Neural progenitor cell (in vitro differentiated cells): ENCODE results near the gene MYO5A. TPM values are rescaled to one million over a fixed set of nuclear protein-coding genes. Genes with fewer than 3 reads are reported as not detected.

Experiments
- DNase-seq: peaks from one replicate; pipeline ENCODE4 v3.0.0-alpha.2; 2016; ENCODE audit warnings: low spot score
- H2AFZ ChIP-seq: fragments of 200-600 bp; sonication (generic); replicated peaks from 2 replicates; pipeline ENCODE4 v1.6.1; 2016; ENCODE audit warnings: antibody characterized with exemption
- H3F3A ChIP-seq: fragments of 200-600 bp; sonication (generic); 2 replicates; pipeline ENCODE4 v1.6.1; 2016; ENCODE audit warnings: antibody characterized with exemption, low read depth
- H3K27ac ChIP-seq: fragments of 200-600 bp; sonication (generic); 2 replicates; pipeline ENCODE4 v1.5.1; 2016; ENCODE audit warnings: mild to moderate bottlenecking
- H3K27me3 ChIP-seq: fragments of 200-600 bp; sonication (generic); 2 replicates; pipeline ENCODE4 v1.6.1; 2016; ENCODE audit warnings: mild to moderate bottlenecking, moderate library complexity
- H3K36me3 ChIP-seq: fragments of 200-600 bp; sonication (generic); 2 replicates; pipeline ENCODE4 v1.5.1; 2016
- H3K4me1 ChIP-seq: fragments of 200-600 bp; sonication (generic); 2 replicates; pipeline ENCODE4 v1.6.1; 2016; ENCODE audit warnings: mixed run types
- H3K4me2 ChIP-seq: fragments of 200-600 bp; sonication (generic); 2 replicates; pipeline ENCODE4 v1.6.1; 2016
- H3K4me3 ChIP-seq: fragments of 200-600 bp; sonication (generic); 2 replicates; pipeline ENCODE4 v1.5.1; 2016
- H3K79me2 ChIP-seq: fragments of 200-600 bp; sonication (generic); 2 replicates; pipeline ENCODE4 v1.6.1; 2016; ENCODE audit warnings: low read depth
- H3K9ac ChIP-seq: fragments of 200-600 bp; sonication (generic); 2 replicates; pipeline ENCODE4 v1.6.1; 2016
- H3K9me3 ChIP-seq: fragments of 200-600 bp; sonication (generic); 2 replicates; pipeline ENCODE4 v1.5.1; 2016; ENCODE audit warnings: low read depth
- H4K20me1 ChIP-seq: fragments of 200-600 bp; sonication (generic); 2 replicates; pipeline ENCODE4 v1.6.1; 2016; ENCODE audit warnings: low read depth
- H3K27ac Mint-ChIP-seq: 3 replicates; pipeline ENCODE4 v1.8.0; 2021; ENCODE audit warnings: mixed read lengths
- H3K27me3 Mint-ChIP-seq: 2 replicates; pipeline ENCODE4 v1.8.0; 2022; ENCODE audit warnings: low read depth, mild to moderate bottlenecking, inconsistent platforms, moderate library complexity, mixed read lengths; ENCODE audit not compliant: insufficient read depth
- H3K36me3 Mint-ChIP-seq: 3 replicates; pipeline ENCODE4 v1.8.0; 2021; ENCODE audit warnings: mixed read lengths
- H3K4me1 Mint-ChIP-seq: 3 replicates; pipeline ENCODE4 v1.8.0; 2021; ENCODE audit warnings: mixed read lengths
- H3K4me3 Mint-ChIP-seq: 3 replicates; pipeline ENCODE4 v1.8.0; 2021; ENCODE audit warnings: mild to moderate bottlenecking, moderate library complexity, mixed read lengths
- H3K9me3 Mint-ChIP-seq: 3 replicates; pipeline ENCODE4 v1.8.0; 2020; ENCODE audit warnings: mixed read lengths
- EZH2 ChIP-seq: fragments of 200-600 bp; sonication (generic); IDR thresholded peaks from 2 replicates; pipeline ENCODE4 v1.6.1; 2017; ENCODE audit warnings: antibody characterized with exemption, mild to moderate bottlenecking, moderate library complexity
- EZH2phosphoT487 ChIP-seq: fragments of 200-600 bp; sonication (generic); IDR thresholded peaks from 2 replicates; pipeline ENCODE4 v1.6.1; 2017; ENCODE audit warnings: antibody characterized with exemption
- total RNA-seq: library from RNA; depleted of rRNA; stranded (reverse); fragments of >200 nt; gene quantifications from 2 replicates; pipeline ENCODE4 v1.2.3, GENCODE V29; 2015; ENCODE audit warnings: low replicate concordance
- TF ChIP-seq, protein P1 (sequence below): fragments of 200-600 bp; sonication (generic); IDR thresholded peaks from 2 replicates; pipeline ENCODE4 v1.5.1; 2017; ENCODE audit warnings: antibody characterized with exemption, mild to moderate bottlenecking

MYO5A gene
- total RNA-seq, 1 donor from 2014 or later: 34.3 TPM

GRCh38 chr15:52340093-52340492 lies 188.6 kb downstream of the MYO5A start:
- Histone ChIP-seq H3K9ac (no peak overlapping the region), H3K9me3 (no peaks in the 10 kb centered on the region), H3K4me3 (no peak overlapping the region), H3K27ac (no peak overlapping the region), H4K20me1 (no peaks in the 10 kb centered on the region), H3K36me3 (no peaks in the 10 kb centered on the region), H3K27me3 (no peaks in the 10 kb centered on the region), H2AFZ (no peak overlapping the region), H3K4me1 (no peaks in the 10 kb centered on the region), H3K79me2 (no peaks in the 10 kb centered on the region), H3K4me2 (no peak overlapping the region), H3F3A (peaks cover 6% of the 10 kb centered on the region)
- H3K27me3 Mint-ChIP-seq: peaks cover 2% of the 10 kb centered on the region
- DNase-seq: no peak
- no peak overlapping the region for H3K4me3 Mint-ChIP-seq
- no peak overlapping the region for H3K27ac Mint-ChIP-seq
- no peaks in the 10 kb centered on the region for H3K9me3 Mint-ChIP-seq
- H3K4me1 Mint-ChIP-seq: peaks cover 18% of the 10 kb centered on the region
- TF ChIP-seq EZH2: no peak
- TF ChIP-seq, protein P1, sequence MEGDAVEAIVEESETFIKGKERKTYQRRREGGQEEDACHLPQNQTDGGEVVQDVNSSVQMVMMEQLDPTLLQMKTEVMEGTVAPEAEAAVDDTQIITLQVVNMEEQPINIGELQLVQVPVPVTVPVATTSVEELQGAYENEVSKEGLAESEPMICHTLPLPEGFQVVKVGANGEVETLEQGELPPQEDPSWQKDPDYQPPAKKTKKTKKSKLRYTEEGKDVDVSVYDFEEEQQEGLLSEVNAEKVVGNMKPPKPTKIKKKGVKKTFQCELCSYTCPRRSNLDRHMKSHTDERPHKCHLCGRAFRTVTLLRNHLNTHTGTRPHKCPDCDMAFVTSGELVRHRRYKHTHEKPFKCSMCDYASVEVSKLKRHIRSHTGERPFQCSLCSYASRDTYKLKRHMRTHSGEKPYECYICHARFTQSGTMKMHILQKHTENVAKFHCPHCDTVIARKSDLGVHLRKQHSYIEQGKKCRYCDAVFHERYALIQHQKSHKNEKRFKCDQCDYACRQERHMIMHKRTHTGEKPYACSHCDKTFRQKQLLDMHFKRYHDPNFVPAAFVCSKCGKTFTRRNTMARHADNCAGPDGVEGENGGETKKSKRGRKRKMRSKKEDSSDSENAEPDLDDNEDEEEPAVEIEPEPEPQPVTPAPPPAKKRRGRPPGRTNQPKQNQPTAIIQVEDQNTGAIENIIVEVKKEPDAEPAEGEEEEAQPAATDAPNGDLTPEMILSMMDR: no peak
- no peak for TF ChIP-seq EZH2phosphoT487
- H3K36me3 Mint-ChIP-seq: peaks cover 2% of the 10 kb centered on the region

- Histone ChIP-seq H3K9me3 (no peaks in the 10 kb centered on the region), H3F3A (peaks cover 6% of the 10 kb centered on the region), H3K79me2 (no peaks in the 10 kb centered on the region), H3K27me3 (no peaks in the 10 kb centered on the region), H4K20me1 (no peaks in the 10 kb centered on the region), H3K4me3 (no peak overlapping the region), H3K9ac (no peak overlapping the region), H3K36me3 (no peaks in the 10 kb centered on the region), H3K27ac (no peak overlapping the region), H2AFZ (no peak overlapping the region), H3K4me2 (no peak overlapping the region), H3K4me1 (no peaks in the 10 kb centered on the region)
- no peaks in the 10 kb centered on the region for H3K9me3 Mint-ChIP-seq
- no peak overlapping the region for H3K4me3 Mint-ChIP-seq
- peaks cover 2% of the 10 kb centered on the region for H3K36me3 Mint-ChIP-seq
- H3K4me1 Mint-ChIP-seq: peaks cover 18% of the 10 kb centered on the region
- no peak for TF ChIP-seq EZH2phosphoT487
- TF ChIP-seq, protein P1: no peak
- no peak for TF ChIP-seq EZH2
- no peak overlapping the region for H3K27ac Mint-ChIP-seq
- H3K27me3 Mint-ChIP-seq: peaks cover 2% of the 10 kb centered on the region
- DNase-seq: no peak
Observed at GRCh38 chr15:52338891-52339290, 189.8 kb downstream of the MYO5A start.

GRCh38 chr15:52338058-52338457 lies 190.6 kb downstream of the MYO5A start:
- H2AFZ ChIP-seq: no peak overlapping the region
- H3K9ac ChIP-seq: no peak overlapping the region
- Mint-ChIP-seq H3K36me3 (peaks cover 2% of the 10 kb centered on the region), H3K9me3 (no peaks in the 10 kb centered on the region), H3K4me1 (peaks cover 18% of the 10 kb centered on the region), H3K27me3 (peaks cover 2% of the 10 kb centered on the region), H3K4me3 (no peak overlapping the region), H3K27ac (no peak overlapping the region)
- H3K9me3 ChIP-seq: no peaks in the 10 kb centered on the region
- no peaks in the 10 kb centered on the region for H3K4me1 ChIP-seq
- H3K4me3 ChIP-seq: no peak overlapping the region
- TF ChIP-seq EZH2phosphoT487 (no peak), EZH2 (no peak)
- TF ChIP-seq, protein P1: no peak
- H4K20me1 ChIP-seq: no peaks in the 10 kb centered on the region
- H3K4me2 ChIP-seq: no peak overlapping the region
- H3F3A ChIP-seq: peaks cover 6% of the 10 kb centered on the region
- no peaks in the 10 kb centered on the region for H3K27me3 ChIP-seq
- no peak overlapping the region for H3K27ac ChIP-seq
- no peaks in the 10 kb centered on the region for H3K79me2 ChIP-seq
- no peak for DNase-seq
- no peaks in the 10 kb centered on the region for H3K36me3 ChIP-seq
